Measurements from ENCODE around the gene PNKP. TPM values are rescaled to one million over a fixed set of nuclear protein-coding genes. Genes with fewer than 3 reads are reported as not detected.

Gene PNKP
- total RNA-seq, 6 experiments from 2014 or later = 39.7 to 48.7 (median 47.2) TPM

GRCh38 chr19:49817964-49818648 is 49.3 kb downstream of the PNKP start, which contains the start of gene MED25:
TSS of gene MED25 (plus strand) at chr19:49818289. CDS start at chr19:49818342, 53 bp downstream.
- peak within 1 kb of the TSS; percentile 97 for H3K4me3 Mint-ChIP-seq
- no peaks in the 10 kb centered on the region for H3K9me3 Mint-ChIP-seq
- no peaks in the 10 kb centered on the region for H3K36me3 Mint-ChIP-seq (ENCODE audit: low read depth)
- DNase-seq = peak; percentile 75
- H3K4me1 Mint-ChIP-seq (ENCODE audit: low read depth) = peaks cover 27% of the 10 kb centered on the region
- peak within 1 kb of the TSS; percentile 100 for H3K27ac Mint-ChIP-seq
- peak; percentile 40; the same call in 1 of the 2 replicates for TF ChIP-seq CTCF (IDR thresholded peaks at IDR 0.05)
- peaks cover 3% of the 10 kb centered on the region; the same call in 1 of the 2 replicates for H3K27me3 Mint-ChIP-seq (ENCODE audit: insufficient read depth)

GRCh38 chr19:49816590-49816989 is 50.8 kb downstream of the PNKP start:
- Mint-ChIP-seq H3K4me3 (peak overlapping the region; percentile 97; the same call in 1 of the 2 replicates), H3K4me1 (ENCODE audit: low read depth) (peaks cover 39% of the 10 kb centered on the region), H3K27me3 (ENCODE audit: insufficient read depth) (peaks cover 3% of the 10 kb centered on the region), H3K9me3 (no peaks in the 10 kb centered on the region), H3K27ac (peak overlapping the region; percentile 100), H3K36me3 (ENCODE audit: low read depth) (no peaks in the 10 kb centered on the region)
- no peak for TF ChIP-seq CTCF (IDR thresholded peaks at IDR 0.05)
- DNase-seq = no peak

GRCh38 chr19:49814010-49814409 is 53.4 kb downstream of the PNKP start:
- peak overlapping the region; percentile 93 for H3K4me3 Mint-ChIP-seq
- H3K4me1 Mint-ChIP-seq (ENCODE audit: low read depth) = peaks cover 34% of the 10 kb centered on the region
- no peaks in the 10 kb centered on the region for H3K9me3 Mint-ChIP-seq
- no peak for TF ChIP-seq CTCF (IDR thresholded peaks at IDR 0.05)
- DNase-seq = no peak
- peak overlapping the region; percentile 99 for H3K27ac Mint-ChIP-seq
- no peaks in the 10 kb centered on the region for H3K36me3 Mint-ChIP-seq (ENCODE audit: low read depth)
- H3K27me3 Mint-ChIP-seq (ENCODE audit: insufficient read depth) = peaks cover 12% of the 10 kb centered on the region

GRCh38 chr19:49812997-49813861 is 54.1 kb downstream of the PNKP start, which contains the start of gene FUZ:
TSS of gene FUZ (minus strand) at chr19:49813292. CDS start at chr19:49813106, 186 bp downstream.
- peak within 1 kb of the TSS; percentile 99 for H3K27ac Mint-ChIP-seq
- peaks cover 38% of the 10 kb centered on the region for H3K4me1 Mint-ChIP-seq (ENCODE audit: low read depth)
- no peaks in the 10 kb centered on the region for H3K36me3 Mint-ChIP-seq (ENCODE audit: low read depth)
- DNase-seq = peak; percentile 99
- no peaks in the 10 kb centered on the region for H3K9me3 Mint-ChIP-seq
- TF ChIP-seq CTCF (IDR thresholded peaks at IDR 0.05) = peak; percentile 58
- H3K27me3 Mint-ChIP-seq (ENCODE audit: insufficient read depth) = peaks cover 12% of the 10 kb centered on the region
- peak within 1 kb of the TSS; percentile 93 for H3K4me3 Mint-ChIP-seq

GRCh38 chr19:49812452-49812996 is 54.9 kb downstream of the PNKP start:
- H3K4me3 Mint-ChIP-seq = peak overlapping the region; percentile 93
- peak overlapping the region; percentile 99 for H3K27ac Mint-ChIP-seq

More at GRCh38 chr19:49812452-49812996, 54.9 kb downstream of the PNKP start:
- Mint-ChIP-seq H3K9me3 (no peaks in the 10 kb centered on the region), H3K4me1 (ENCODE audit: low read depth) (peaks cover 38% of the 10 kb centered on the region), H3K36me3 (ENCODE audit: low read depth) (no peaks in the 10 kb centered on the region), H3K27me3 (ENCODE audit: insufficient read depth) (peaks cover 10% of the 10 kb centered on the region)
- DNase-seq = no peak
- TF ChIP-seq CTCF (IDR thresholded peaks at IDR 0.05) = no peak

All from HFFc6 (cell line).